Muscle of leg (tissue), 16 donors: ENCODE measurements around the gene SLC45A1. TPM values are rescaled to one million over a fixed set of nuclear protein-coding genes. Genes with fewer than 3 reads are reported as not detected.
A peak's percentile ranks its signal among the peaks of the same experiment; 100 is the strongest.
"Not testable (repeated sequence)": the region's sequence is repeated elsewhere in the genome, so short reads cannot be mapped to it uniquely, and the experiment has no call there.

ENCODE experiments used
- DNase-seq: peaks from one replicate; pipeline ENCODE4 v3.0.0; 2013
- H3K27ac ChIP-seq: one replicate; pipeline ENCODE4 v1.5.1; 2013; ENCODE audit warnings: mild to moderate bottlenecking, low read length, control low read depth
- H3K27me3 ChIP-seq: one replicate; pipeline ENCODE4 v1.6.1; 2013; ENCODE audit warnings: low read length; ENCODE audit not compliant: control insufficient read depth, insufficient read depth
- H3K36me3 ChIP-seq: one replicate; pipeline ENCODE4 v1.6.1; 2013; ENCODE audit warnings: low read length; ENCODE audit not compliant: control insufficient read depth, insufficient read depth
- H3K4me1 ChIP-seq: one replicate; pipeline ENCODE4 v1.6.1; 2013; ENCODE audit warnings: low read length; ENCODE audit not compliant: control insufficient read depth, insufficient read depth
- H3K4me3 ChIP-seq: one replicate; pipeline ENCODE4 v1.5.1; 2013; ENCODE audit warnings: low read length, control low read depth
- H3K9me3 ChIP-seq: replicated peaks from 2 replicates; pipeline ENCODE4 v1.6.1; 2013; ENCODE audit warnings: low read depth, low read length; ENCODE audit not compliant: control insufficient read depth
- WGBS: methylation state at CpG from one replicate; pipeline ENCODE4 v1.1.5; 2013; ENCODE audit warnings: missing lambda C conversion rate; ENCODE audit not compliant: insufficient coverage; 5-methylcytosine and 5-hydroxymethylcytosine counted together
- long read RNA-seq, 11 donors: transcript quantifications; one replicate each; lab custom pipeline, GENCODE V29; 2026
- polyA plus RNA-seq, 8 donors: library from polyadenylated mRNA; unstranded; fragments of 120-200 nt; gene quantifications; one replicate each; pipeline versions ENCODE4 v1.2.1 to v1.2.3, GENCODE V29; 2013; ENCODE audit warnings: inconsistent platforms in 1 of 8, low replicate concordance in 1 of 8; ENCODE audit not compliant: insufficient read length in 8 of 8, insufficient read depth in 1 of 8
- total RNA-seq: library from RNA; stranded (reverse); fragments of 120-200 nt; gene quantifications from one replicate; pipeline ENCODE4 v1.2.4, GENCODE V29; 2013

Gene SLC45A1
- 0.35 TPM for total RNA-seq
- 1 to 10 TPM in 1 of 8 donors, under 1 TPM in 7; 0.49 to 1.9 (median 0.86) TPM for polyA plus RNA-seq
- long read RNA-seq, donor 1, partial matches to known transcripts, result 0 of 1 reads
- long read RNA-seq, donor 1, other reads (novel, unspliced or antisense), result 0 of 1 reads
- long read RNA-seq, donor 2, result 0 reads
- long read RNA-seq, donor 3, result 0 reads
- long read RNA-seq, donor 4, result 0 reads
- long read RNA-seq, donor 5, result 0 reads
- long read RNA-seq, donor 6, result 0 reads
- long read RNA-seq, donor 7, result 0 reads
- long read RNA-seq, donor 8, result 0 reads
- long read RNA-seq, donor 9, result 0 reads
- long read RNA-seq, donor 10, result 0 reads
- long read RNA-seq, donor 11, result 0 reads

DNA sequence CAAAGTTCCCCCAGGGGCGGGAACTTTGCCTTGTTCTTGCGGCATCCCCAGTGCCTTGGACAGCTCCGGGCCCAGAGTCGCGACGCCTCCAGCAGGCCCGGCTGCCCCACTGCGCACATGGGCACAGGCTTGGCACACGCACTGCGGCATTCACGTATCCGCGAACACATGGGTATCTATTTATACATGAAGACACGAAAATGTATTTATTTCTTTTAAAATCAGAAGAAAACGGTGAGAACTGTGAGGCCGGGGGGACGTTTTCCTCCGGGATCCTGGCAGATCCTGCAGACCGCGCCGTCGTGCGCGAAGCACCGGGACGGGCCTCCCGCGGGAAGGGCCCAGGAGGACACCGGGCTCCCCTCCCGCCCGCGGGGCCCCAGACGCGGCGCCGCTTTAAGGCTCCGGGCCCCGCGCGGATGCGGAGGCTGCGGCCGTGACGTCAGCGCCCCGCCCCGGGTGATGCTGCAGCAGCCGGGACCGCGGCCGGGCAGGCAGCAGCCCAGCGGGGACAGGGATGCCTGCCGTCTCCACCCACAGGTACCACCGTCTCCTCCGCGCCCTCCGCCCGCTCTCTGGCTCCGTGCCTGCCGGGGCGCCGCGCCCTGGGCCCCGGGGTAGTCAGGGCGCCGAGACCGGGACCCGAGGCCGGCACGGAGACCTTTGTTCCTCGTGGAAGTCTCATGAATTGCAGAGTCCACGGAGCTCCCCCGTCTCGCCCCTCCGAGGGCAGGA, at the start of gene SLC45A1:
SLC45A1 (plus strand) TSS at position 468 of the 735 bp plus-strand sequence. CDS start 6,216 bp downstream, outside the sequence.
- H3K9me3 ChIP-seq, result no peaks in the 10 kb centered on the region
- H3K4me3 ChIP-seq, result peak within 1 kb of the TSS; percentile 37
- no peaks in the 10 kb centered on the region for H3K36me3 ChIP-seq
- H3K4me1 ChIP-seq, result peaks cover 18% of the 10 kb centered on the region
- peak; percentile 76 for DNase-seq
- peaks cover 42% of the 10 kb centered on the region for H3K27me3 ChIP-seq
- WGBS, result 2% methylated on average over 58 of the region's 75 CpGs
- H3K27ac ChIP-seq, result no peak within 1 kb of the TSS

DNA sequence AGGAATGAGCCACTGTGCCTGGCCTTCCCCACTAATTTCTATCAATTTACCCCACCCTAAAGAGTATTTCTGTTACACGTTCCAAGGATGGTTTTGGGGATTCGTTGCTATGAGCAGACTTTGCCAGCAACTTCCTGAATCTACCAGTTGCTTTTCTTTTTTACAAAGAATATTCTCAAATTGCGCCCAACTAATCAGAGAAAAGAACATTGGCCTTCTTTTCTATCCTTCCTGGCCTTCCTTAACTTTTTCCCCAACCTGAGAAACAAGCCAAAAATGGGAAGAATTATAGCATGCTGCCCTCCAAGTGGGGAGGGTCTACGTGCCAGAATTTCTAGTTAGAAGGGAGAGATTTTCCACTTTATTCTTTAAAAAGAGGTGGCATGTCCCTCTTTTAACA, 44.9 kb upstream of the SLC45A1 start:
- Histone ChIP-seq H3K27ac (no peak overlapping the region), H3K27me3 (peaks cover 2% of the 10 kb centered on the region), H3K4me3 (no peak overlapping the region), H3K4me1 (no peaks in the 10 kb centered on the region), H3K36me3 (no peaks in the 10 kb centered on the region), H3K9me3 (no peaks in the 10 kb centered on the region)
- 80% methylated on average over 1 of the region's 4 CpGs for WGBS
- DNase-seq, result no peak

- H3K4me3 ChIP-seq, result no peak overlapping the region
- H3K36me3 ChIP-seq, result no peaks in the 10 kb centered on the region
- WGBS, result 0% methylated on average over 1 of the region's 8 CpGs
- peaks cover 2% of the 10 kb centered on the region for H3K27me3 ChIP-seq
- DNase-seq, result peak; percentile 23
- no peaks in the 10 kb centered on the region for H3K9me3 ChIP-seq
- no peak overlapping the region for H3K27ac ChIP-seq
- no peaks in the 10 kb centered on the region for H3K4me1 ChIP-seq
Measured at GRCh38 chr1:8274352-8274751, 43.6 kb upstream of the SLC45A1 start.

- Histone ChIP-seq H3K9me3 (no peaks in the 10 kb centered on the region), H3K27me3 (peaks cover 2% of the 10 kb centered on the region), H3K36me3 (no peaks in the 10 kb centered on the region), H3K4me1 (no peaks in the 10 kb centered on the region), H3K27ac (no peak overlapping the region), H3K4me3 (no peak overlapping the region)
- WGBS, result 75% methylated on average over 20 of the region's 21 CpGs
- no peak for DNase-seq
Measured at GRCh38 chr1:8276173-8276914, 41.6 kb upstream of the SLC45A1 start.

- Histone ChIP-seq H3K4me3 (no peak overlapping the region), H3K9me3 (no peaks in the 10 kb centered on the region), H3K27ac (no peak overlapping the region), H3K4me1 (peaks cover under 1% of the 10 kb centered on the region), H3K36me3 (no peaks in the 10 kb centered on the region), H3K27me3 (peaks cover 2% of the 10 kb centered on the region)
- 75% methylated on average over 4 of the region's 4 CpGs for WGBS
- no peak for DNase-seq
Measured at GRCh38 chr1:8276932-8277331, 41.0 kb upstream of the SLC45A1 start.

- 66% methylated on average over 7 of the region's 8 CpGs for WGBS
- not testable (repeated sequence) for H3K9me3 ChIP-seq, H3K4me1 ChIP-seq, H3K4me3 ChIP-seq, H3K36me3 ChIP-seq, H3K27ac ChIP-seq, H3K27me3 ChIP-seq, DNase-seq
Measured at GRCh38 chr1:8278677-8279076, 39.2 kb upstream of the SLC45A1 start.

DNA sequence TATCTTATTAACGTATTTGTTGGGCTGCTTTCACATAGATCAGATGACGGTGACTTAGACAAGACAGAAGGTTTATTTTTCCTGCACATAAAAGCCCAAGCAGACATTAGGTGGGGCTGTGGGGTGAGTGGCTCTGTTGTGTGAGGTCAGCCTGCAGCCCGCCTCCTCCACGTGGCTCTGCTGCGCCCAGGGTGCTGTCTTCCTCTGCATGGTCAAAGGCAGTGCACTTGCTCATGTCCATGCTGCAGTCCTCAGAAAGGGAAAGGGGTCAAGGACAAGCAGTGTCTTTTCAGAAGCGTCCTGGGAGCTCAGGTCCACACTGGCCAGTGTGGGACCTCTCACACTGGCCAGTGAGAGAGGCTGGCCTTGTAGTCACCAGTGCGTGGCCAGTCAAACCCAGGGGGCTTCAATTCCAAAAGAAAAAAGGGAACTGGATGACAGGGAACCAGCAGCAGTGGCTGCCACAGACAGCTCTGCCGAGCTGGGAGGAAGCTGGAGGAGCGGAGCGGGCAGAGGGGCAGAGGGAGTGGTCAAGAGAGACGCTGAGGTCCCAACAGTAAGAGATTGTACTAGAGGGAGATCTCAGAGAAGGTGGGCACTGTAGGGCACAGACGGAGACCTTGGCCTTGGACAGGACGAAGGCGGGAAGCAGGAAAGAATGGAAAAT, 35.9 kb upstream of the SLC45A1 start:
- 62% methylated on average over 12 of the region's 14 CpGs for WGBS
- no peaks in the 10 kb centered on the region for H3K27me3 ChIP-seq
- no peak overlapping the region for H3K4me3 ChIP-seq
- no peak for DNase-seq
- H3K4me1 ChIP-seq, result peaks cover 9% of the 10 kb centered on the region
- no peaks in the 10 kb centered on the region for H3K36me3 ChIP-seq
- no peaks in the 10 kb centered on the region for H3K9me3 ChIP-seq
- H3K27ac ChIP-seq, result no peak overlapping the region

- H3K9me3 ChIP-seq, result no peaks in the 10 kb centered on the region
- H3K36me3 ChIP-seq, result no peaks in the 10 kb centered on the region
- 74% methylated on average over 3 of the region's 14 CpGs for WGBS
- no peaks in the 10 kb centered on the region for H3K27me3 ChIP-seq
- H3K4me3 ChIP-seq, result no peak overlapping the region
- H3K27ac ChIP-seq, result no peak overlapping the region
- peak; percentile 58 for DNase-seq
- H3K4me1 ChIP-seq, result peaks cover 9% of the 10 kb centered on the region
Measured at GRCh38 chr1:8283058-8283884, 34.6 kb upstream of the SLC45A1 start.

GRCh38 chr1:8284127-8284526, 33.8 kb upstream of the SLC45A1 start:
- Histone ChIP-seq H3K4me1 (peaks cover 9% of the 10 kb centered on the region), H3K36me3 (no peaks in the 10 kb centered on the region), H3K27ac (no peak overlapping the region), H3K9me3 (no peaks in the 10 kb centered on the region), H3K27me3 (no peaks in the 10 kb centered on the region), H3K4me3 (no peak overlapping the region)
- no CpG with 5 or more reads among the region's 5 CpGs for WGBS
- DNase-seq, result peak; percentile 86
